Activated CD8-positive, alpha-beta memory T cell treated with anti-CD3 and anti-CD28 coated beads for 36 hours (primary cell): ENCODE data around the gene SLC6A9. TPM values are rescaled to one million over a fixed set of nuclear protein-coding genes. Genes with fewer than 3 reads are reported as not detected.

Source experiments
- CTCF ChIA-PET: fragments of 350-600 bp; sonication (Branson Sonifier 250); formaldehyde crosslinking; loops from one replicate; lab custom pipeline; 2021; ENCODE audit warnings: antibody characterized with exemption; lab: Charles Lee
- POLR2A ChIA-PET: fragments of 350-600 bp; sonication (Branson Sonifier 250); formaldehyde crosslinking; loops from one replicate; lab custom pipeline; 2021; ENCODE audit warnings: antibody characterized with exemption; lab: Charles Lee
- total RNA-seq, 2 experiments: library from RNA; stranded (reverse); gene quantifications; one replicate each; pipeline ENCODE4 v1.2.3, GENCODE V29; 2021

Gene SLC6A9
- total RNA-seq, 2 experiments from 2014 or later = 11.0 to 12.2 TPM

DNA sequence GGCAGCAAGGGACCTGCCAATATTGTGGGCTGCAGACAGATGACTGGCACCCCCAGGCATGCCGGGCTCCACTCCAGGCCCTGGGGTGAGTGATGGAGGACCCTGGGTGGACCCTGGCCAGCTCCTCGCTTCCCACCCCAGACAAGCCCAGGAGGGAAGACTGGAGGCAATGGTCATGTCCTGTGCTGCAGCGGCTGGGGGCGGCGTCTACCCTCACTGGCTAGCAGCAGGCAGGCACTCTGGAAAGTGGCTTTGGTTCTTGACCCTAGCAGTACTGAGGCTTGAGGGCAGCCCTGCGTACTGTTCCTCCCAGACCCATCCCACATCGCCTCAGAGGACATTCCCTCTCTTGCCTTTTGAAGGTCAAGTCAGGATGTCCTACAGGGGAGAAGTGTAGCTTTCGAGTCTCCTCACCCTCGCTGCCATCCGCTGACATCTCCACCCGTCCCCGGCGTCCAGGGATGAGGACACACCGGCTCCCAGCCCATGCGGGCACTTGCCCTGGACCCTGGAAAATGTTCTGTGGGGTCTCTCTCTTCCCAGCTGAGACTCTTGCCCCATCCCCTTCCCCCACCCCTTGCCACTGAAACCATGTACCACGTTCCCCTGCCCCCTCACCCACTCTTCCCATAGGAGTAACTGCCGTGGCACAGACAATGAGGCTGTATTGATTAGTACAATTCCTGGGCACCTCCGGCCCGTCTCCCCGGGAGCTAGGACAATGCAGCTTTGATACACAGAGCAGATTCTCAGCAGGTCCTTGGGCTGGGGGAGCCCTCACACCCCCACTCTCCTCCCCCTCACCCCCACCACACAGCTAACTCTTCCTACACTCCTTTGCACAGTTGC, 15.0 kb downstream of the SLC6A9 start:
- CTCF ChIA-PET = interaction anchor here (1.0 kb wide), 1 partner anchor 10 kb away, joined by 3 read pairs; no protein-coding TSS in a partner anchor
- POLR2A ChIA-PET = interaction anchor here (1.2 kb wide), 1 partner anchor 24 kb away, joined by 3 read pairs; no protein-coding TSS in a partner anchor

DNA sequence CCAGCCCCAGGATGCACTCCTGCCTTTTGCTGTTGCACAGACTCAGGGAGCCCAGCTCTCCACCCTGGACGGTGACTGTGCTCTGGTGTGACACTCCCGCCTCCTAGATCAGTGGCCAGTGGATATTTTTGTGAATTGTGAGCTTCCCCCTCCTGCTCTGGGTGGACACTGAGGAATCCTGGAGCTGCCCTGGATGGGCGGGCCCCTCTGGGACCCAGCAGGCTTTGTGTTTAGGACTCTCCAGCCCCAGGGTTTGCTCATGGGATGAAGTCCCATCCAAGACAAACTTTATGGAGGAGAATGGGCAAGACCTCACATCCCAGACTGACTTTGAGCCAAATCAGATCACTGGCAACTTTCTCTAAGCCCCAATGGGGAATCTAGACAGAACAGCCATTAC, 16.1 kb downstream of the SLC6A9 start:
- CTCF ChIA-PET = interaction anchor here (1.0 to 1.6 kb wide), 2 partner anchors 9 kb away, joined by 3 to 4 read pairs; no protein-coding TSS in a partner anchor
- POLR2A ChIA-PET = no interaction called here

DNA sequence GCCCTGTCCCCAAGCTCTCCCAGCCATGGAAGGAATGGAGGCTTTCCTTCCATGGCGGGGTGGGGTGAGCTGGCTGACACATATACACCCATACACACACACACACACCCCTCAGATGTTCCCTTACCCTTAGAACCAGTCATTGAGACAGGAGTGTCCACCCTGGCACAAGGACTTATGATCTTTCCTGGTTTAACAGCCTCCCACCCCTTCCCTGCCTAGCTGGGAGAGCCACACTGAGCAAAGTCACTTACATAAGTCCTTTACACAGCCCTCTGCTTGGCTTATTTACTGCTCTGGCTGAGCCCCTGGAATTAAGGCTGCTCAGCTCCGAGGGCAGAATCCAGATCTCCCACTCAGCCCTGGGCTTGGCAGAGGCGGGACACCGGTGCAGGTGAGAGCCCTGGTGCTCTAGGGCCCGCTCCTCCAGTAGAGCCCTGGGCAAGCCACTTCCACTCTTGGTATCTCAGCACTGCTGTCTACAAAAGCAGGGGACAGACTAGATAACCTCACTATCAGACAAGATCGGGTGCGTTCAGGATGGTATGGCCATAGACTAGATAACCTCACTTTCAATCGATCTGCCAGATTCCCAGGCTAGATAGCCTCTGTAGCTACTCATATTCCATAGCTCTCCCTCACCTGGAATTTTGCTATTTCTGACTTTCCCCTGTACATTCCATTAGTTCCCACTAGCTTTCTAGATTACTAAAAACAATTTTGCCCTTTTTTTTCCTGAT, 16.7 kb downstream of the SLC6A9 start:
- CTCF ChIA-PET = interaction anchor here (1.6 kb wide), 1 partner anchor 9 kb away, joined by 4 read pairs; no protein-coding TSS in a partner anchor
- POLR2A ChIA-PET = no interaction called here

DNA sequence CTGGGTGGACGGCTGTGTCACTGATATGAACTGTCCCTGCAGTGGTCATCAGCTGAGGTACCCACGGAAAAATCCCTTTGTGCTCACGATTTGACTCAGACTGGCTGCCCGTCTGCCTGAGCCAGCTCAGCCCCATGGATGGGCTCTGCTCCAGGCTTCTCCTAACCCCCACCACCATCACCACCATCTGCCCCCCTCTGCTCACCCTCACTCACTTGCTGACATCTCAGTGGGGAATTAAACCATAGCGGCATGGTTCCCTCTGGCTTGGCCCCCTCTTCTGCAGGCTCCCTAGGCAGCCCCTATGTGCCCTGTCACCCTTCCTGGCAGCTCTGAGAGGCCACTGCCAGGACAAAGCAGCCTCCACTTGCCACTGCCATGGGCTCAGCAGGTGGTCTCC, 17.3 kb downstream of the SLC6A9 start:
- POLR2A ChIA-PET = no interaction called here
- CTCF ChIA-PET = interaction anchor here (1.6 kb wide), 1 partner anchor 8 kb away, joined by 4 read pairs; no protein-coding TSS in a partner anchor

DNA sequence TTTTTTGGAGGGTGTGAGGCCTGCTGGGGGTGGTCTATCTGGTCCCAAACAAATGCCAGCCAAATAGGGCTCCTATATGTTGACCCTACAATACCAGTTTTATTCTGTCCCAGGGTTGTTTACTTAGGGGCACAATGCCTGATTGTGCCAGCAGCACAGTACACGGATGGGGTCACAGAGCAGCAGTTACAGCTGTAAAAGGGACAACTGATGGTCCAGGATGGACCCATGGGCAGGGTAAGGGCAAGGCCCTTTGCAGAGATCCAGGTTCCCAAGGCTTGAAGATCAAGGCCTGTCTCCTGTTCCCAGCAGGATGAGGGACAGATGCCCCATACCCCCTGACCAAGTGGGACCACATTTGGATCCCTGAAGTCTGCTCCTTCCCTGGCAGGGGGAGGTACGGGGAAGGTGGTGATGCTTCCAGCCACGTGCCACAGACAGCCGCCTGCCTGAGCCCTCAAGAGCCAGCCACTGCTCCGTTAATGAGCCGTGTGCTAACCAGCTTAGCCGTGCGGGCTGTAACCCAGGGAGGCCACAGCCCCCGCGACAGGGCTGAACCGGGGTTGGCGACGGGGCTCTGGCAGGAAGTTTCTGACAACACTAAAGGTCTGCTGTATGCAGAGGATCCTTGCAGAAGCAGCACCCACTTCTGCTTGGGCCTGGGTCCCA, 18.2 kb downstream of the SLC6A9 start:
- ChIA-PET POLR2A (no interaction called here), CTCF (interaction anchor here (1.6 kb wide), 1 partner anchor 7 kb away, joined by 4 read pairs; no protein-coding TSS in a partner anchor)

DNA sequence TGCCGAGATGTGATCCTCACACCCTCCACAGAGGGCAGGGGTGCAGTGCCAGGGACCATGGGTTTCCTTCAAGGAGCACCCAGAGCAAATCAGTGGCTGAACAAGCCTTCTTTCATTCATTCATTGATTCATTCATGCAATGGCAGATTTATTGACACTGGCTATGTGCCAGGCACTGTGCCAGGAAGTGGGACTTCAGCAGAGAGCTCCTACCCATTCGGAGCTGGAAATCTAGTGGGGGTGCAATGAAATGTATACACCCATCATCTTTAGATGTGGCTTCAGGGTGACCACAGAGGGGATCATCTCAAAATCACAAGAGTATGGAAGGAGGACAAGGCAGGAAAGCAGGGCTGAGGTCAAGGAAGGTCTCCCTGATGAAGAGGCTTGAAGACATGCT, 18.9 kb downstream of the SLC6A9 start:
- CTCF ChIA-PET = interaction anchor here (2.2 kb wide), 1 partner anchor 24 kb away, joined by 7 read pairs; no protein-coding TSS in a partner anchor

DNA sequence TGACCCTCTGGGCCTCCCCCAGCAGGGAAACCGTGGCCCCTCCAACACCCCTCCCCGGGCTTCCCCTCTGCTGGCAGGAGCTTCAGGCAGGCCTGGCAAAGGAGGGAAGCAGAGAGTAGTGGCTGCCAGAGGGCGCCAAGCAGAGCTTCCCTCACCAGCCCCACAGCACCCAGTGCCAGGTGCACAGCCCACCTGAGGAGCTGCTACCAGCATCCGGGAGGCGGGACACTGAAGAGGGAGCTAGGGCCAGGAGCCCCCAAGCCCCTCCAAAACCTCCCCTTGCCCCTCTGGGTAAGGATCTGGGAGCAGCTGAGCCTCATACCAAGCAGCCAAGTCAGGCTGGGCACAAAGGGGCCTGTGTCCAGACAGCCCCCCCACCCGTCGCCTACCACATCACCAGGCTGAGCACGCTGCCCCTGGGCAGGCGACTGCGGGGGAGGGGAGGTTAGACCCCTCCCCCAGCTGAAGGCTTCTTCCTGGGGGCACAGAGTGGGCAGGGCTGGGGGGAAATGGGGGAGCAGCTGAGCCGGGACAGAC, 20.3 kb downstream of the SLC6A9 start:
- ChIA-PET CTCF (interaction anchor here (1.2 to 2.2 kb wide), 2 partner anchors 25 to 36 kb away, joined by 3 to 7 read pairs; no protein-coding TSS in a partner anchor), POLR2A (no interaction called here)

More for the DNA sequence above, 18.9 kb downstream of the SLC6A9 start:
- POLR2A ChIA-PET = no interaction called here

DNA sequence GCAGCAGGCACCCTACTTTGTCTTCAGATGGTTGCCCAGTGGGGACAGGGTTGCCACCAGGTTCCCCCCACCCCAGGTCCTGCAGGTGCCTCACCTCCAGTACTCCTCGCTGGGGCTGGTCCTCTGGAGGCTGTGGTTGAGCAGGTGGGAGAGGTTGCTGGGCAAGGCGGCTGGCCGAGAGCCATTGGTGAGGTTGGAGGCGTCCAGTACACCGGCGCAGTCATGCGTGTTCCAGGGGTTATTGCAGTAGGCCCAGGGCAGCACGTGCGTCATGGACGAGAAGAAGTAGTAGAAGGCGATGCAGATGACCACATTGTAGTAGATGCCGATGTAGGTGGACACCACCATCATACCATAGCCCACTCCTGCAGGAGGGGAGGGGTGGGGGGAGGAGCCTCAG, 23.0 kb downstream of the SLC6A9 start:
- POLR2A ChIA-PET = no interaction called here
- CTCF ChIA-PET = no interaction called here

DNA sequence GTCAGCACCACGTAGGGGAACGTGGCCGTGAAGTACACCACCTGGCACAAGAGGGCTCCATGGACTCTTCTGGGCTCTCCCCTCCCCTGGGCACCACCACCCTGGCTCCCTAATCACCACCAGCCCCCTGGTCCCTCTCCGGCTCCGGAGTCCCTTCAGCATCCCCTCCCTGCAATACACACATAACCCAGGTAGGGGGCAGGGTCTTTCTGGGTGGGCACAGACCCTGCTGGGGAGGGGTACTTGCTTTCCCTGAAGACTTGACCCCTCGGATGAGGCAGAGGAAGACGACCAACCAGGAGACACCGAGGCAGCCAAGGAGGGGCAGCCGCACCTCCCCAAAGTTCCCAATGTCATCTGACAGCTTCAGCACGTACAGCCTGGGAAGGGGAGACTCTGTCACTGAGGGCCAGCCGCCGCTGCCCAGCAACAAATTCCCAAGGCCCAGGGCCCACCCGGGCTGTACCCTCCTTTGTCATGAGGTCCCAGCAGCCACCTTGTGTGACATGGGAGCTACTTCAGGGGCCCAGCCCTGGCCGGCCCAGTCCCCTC, 28.6 kb downstream of the SLC6A9 start:
- ChIA-PET CTCF (interaction anchor here (1.4 to 2.4 kb wide), 2 partner anchors 45 to 69 kb away, joined by 3 to 11 read pairs; partner anchors contain the start of gene ARTN), POLR2A (no interaction called here)

DNA sequence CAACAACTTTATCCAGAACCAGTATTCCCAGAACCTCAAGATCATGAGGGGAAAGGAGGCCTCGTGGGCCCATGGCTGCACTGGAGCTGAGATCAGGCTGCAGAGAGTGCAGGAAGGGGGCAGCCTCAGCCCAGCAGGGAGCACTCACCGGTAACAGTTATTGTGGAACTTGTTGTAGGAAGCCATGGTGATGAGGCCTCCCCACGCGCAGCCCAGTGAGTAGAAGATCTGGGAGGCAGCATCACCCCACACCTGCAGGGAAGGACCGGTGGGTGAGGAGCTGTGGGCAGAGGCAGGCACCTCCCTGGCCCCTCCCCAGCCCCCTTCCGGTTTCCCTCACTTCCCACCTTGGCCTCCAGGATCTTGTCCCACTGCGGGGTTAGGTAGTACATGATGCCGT, 29.1 kb downstream of the SLC6A9 start:
- POLR2A ChIA-PET = no interaction called here
- CTCF ChIA-PET = interaction anchor here (1.4 to 2.4 kb wide), 2 partner anchors 46 to 69 kb away, joined by 3 to 11 read pairs; partner anchors contain the start of gene ARTN

DNA sequence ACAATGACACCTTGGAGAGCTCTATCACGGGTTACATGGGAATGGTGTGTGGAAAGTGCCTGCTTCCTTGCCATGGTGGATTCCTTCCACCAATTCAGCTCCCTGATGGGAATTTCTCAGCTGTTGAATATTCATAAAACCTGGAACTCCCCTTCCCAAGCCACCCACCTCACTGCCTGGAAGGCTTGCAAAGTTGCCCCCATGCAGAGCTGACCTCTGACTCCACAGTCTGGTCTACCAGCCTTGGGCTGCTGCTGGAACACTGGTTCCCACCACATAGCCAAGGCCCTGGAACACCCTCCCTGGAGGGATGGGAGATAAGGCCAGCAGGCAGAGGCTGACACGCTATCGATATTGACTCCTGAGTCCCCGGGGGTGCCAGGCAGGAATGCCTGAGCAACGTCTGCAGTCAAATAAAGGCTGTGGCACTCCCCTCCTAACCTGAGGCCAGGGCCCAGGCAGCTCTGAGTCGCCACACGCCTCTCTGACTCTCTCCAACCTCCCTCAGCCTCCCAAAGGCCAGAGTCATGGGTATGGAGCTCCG, 31.1 kb downstream of the SLC6A9 start:
- ChIA-PET POLR2A (no interaction called here), CTCF (interaction anchor here (1.1 kb wide), 1 partner anchor 10 kb away, joined by 4 read pairs; no protein-coding TSS in a partner anchor)

DNA sequence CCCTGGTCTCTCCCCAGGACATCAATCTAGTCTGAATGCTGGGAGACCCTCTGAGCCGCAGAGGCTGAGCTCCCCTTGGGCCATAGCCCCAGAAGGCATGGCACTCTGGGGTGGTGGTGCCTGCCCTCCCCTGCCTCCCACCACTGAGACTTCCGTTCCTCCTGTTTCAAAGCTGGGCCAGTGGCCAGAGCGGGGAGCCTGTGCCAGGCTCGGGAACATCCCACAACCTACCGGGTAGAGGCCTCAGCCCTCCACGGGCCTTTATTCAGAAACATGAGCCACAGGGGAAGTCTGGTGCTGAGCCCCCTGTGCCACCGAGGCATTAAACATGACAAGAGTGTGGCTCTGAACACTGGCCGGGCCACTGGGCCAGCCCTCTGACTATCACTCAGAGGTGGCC, 31.8 kb downstream of the SLC6A9 start:
- ChIA-PET POLR2A (no interaction called here), CTCF (interaction anchor here (1.1 kb wide), 1 partner anchor 10 kb away, joined by 4 read pairs; no protein-coding TSS in a partner anchor)

DNA sequence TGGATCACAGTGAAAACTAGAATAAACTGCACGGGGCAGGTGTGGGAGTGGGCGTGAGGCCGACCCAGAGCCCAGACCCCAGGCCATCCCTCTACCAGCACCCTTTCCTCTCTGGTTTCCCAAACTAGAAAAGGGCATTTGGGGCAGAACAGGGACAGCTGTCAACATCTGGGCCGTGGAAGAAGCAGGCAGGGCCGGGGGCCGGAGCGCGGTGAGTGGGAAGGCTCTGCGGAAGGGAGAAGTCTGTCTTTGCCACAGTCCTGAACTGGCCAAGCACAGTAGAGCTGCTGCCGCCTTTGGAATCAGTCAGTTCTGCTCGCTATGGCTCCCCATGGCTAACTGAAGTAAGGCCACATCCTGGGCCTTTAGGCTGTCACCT, 33.3 kb downstream of the SLC6A9 start:
- POLR2A ChIA-PET = no interaction called here
- CTCF ChIA-PET = interaction anchor here (0.6 kb wide), 1 partner anchor 49 kb away, joined by 5 read pairs; no protein-coding TSS in a partner anchor

DNA sequence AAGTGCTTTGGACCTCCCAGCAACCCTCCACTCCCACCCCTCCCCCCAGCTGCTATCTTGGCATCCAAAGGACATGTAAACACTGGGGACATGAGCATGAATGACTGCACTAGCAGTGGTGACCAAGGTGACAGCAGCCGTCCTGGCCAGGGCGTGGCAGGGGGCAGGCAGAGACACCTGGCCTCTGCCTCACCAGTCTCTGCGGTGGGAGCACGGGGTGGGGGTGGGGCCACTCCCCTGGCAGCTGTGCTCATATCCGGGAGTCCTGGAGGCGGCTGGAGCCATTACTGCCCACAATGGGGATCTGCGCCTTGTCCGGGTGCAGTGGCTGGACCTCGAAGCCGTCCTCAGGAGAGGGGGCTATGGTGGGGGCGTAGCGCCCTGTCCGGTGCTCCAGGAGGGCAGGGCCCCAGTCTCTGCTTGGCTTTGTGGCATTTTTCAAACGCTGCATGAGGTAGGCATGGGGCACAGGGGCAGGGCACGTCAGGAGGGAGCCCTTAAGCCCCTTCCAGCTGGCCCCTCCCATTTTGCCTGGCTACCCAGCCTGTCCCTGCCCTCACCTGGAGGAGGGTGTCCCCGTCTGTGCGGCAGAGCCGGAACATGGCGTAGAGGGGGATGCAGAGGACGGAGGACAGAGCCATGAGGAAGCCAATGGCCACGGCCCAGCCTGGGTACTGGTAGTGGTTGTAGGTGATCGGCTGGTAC, 33.8 kb downstream of the SLC6A9 start:
- ChIA-PET POLR2A (interaction anchor here (0.6 kb wide), 1 partner anchor 232 kb away, joined by 4 read pairs; no protein-coding TSS in a partner anchor), CTCF (no interaction called here)

DNA sequence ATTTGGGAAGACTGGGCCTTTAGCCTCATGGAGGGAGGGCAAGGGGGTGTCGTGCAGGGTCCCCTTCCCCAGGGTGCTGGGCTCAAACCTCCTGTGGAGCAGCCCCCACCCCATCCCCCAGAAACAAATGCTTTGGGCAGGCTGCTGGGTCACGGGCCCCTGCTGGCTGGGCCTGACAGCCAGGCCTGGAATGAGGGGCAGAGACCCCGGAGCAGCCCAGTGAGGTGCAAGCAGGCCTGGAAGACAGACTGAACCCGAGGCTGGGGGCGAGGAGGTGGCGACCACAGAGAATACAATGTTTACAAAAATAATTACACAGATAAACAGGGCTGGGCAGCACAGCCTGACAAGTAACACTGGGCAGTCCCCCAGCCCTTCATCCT, 34.5 kb downstream of the SLC6A9 start:
- POLR2A ChIA-PET = interaction anchor here (0.6 kb wide), 1 partner anchor 231 kb away, joined by 4 read pairs; no protein-coding TSS in a partner anchor
- CTCF ChIA-PET = no interaction called here

DNA sequence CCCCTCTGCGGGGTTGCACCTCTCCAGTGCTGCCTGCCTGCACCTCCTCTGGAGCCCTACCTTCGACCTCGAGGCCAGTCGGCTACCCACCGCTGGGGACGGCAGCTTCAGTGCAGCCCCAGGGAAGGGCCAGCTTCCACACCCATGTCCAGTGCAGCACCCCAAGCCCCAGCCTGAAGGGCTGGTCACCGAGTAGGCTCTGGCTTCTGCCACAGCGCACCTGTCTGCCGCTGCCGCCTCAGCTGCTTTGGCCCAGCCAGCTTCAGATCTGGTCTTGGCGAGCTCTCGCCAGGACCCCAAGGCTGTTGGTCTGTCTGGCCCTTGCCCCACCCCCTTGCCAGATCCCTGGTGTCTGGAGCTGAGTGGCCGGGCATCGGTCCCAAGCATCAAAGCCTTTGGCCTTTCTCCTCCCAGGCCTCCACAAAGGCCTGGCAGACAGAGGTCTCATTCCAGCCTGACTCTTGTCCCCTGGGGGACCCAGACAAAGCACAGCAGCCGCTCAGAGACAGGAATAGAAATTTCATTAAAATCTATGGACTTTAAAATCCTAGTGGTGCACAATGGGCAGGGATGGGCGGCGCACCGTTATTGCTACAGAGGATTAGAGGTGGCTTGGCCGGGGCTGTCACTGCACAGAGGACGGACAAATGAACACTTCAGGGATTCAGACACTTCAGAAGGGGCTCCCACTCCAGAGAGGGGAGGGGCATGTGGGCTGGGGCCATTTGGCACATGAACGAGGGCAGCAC, 35.1 kb downstream of the SLC6A9 start:
- POLR2A ChIA-PET = no interaction called here
- CTCF ChIA-PET = interaction anchor here (3.4 kb wide), 1 partner anchor 10 kb away, joined by 15 read pairs; no protein-coding TSS in a partner anchor
